Keratinocyte (primary cell): ENCODE results near the gene RNF14. TPM values are rescaled to one million over a fixed set of nuclear protein-coding genes. Genes with fewer than 3 reads are reported as not detected.

Experiments used
- DNase-seq: peaks from one replicate; pipeline ENCODE4 v3.0.0-alpha.2; 2011; ENCODE audit warnings: low read depth, missing footprints, low spot score
- FAIRE-seq: peaks from 2 replicates; lab custom pipeline; 2011; peaks lifted over from hg19 to GRCh38; lab: Jason Lieb, UNC
- H2AFZ ChIP-seq: 2 replicates; pipeline ENCODE4 v1.6.0; 2012; ENCODE audit warnings: low read length, control low read depth, inconsistent platforms; ENCODE audit not compliant: control insufficient read depth
- H3K27ac ChIP-seq: 2 replicates; pipeline ENCODE4 v1.5.1; 2011; ENCODE audit warnings: low read length; ENCODE audit not compliant: control insufficient read depth, insufficient read depth
- H3K27me3 ChIP-seq: 3 replicates; pipeline ENCODE4 v1.6.0; 2011; ENCODE audit warnings: low read length; ENCODE audit not compliant: control insufficient read depth, insufficient read depth; ENCODE audit errors: extremely low read depth
- H3K36me3 ChIP-seq, 2 experiments: 2 replicates in 1 of 2; 3 replicates in 1 of 2; pipeline ENCODE4 v1.5.1; 2011; ENCODE audit warnings: low read length in 2 of 2, mild to moderate bottlenecking in 1 of 2; ENCODE audit not compliant: control insufficient read depth in 2 of 2, insufficient read depth in 2 of 2; ENCODE audit errors: extremely low read depth in 1 of 2
- H3K4me1 ChIP-seq: 3 replicates; pipeline ENCODE4 v1.5.1; 2011; ENCODE audit warnings: low read length; ENCODE audit not compliant: control insufficient read depth, insufficient read depth; ENCODE audit errors: extremely low read depth
- H3K4me2 ChIP-seq: 3 replicates; pipeline ENCODE4 v1.6.0; 2011; ENCODE audit warnings: low read depth, low read length; ENCODE audit not compliant: control insufficient read depth, insufficient read depth; ENCODE audit errors: extremely low read depth
- H3K4me3 ChIP-seq, 3 experiments: fragments of 200-600 bp in 1 of 3; sonication (generic) in 1 of 3; 2 replicates in 2 of 3; 3 replicates in 1 of 3; pipeline ENCODE4 v1.5.1; 2011 to 2016; ENCODE audit warnings: low read length in 3 of 3, mild to moderate bottlenecking in 3 of 3, control low read depth in 2 of 3, inconsistent platforms in 1 of 3, low read depth in 1 of 3, mixed read lengths in 1 of 3, mixed run types in 1 of 3, moderate library complexity in 1 of 3; ENCODE audit not compliant: control insufficient read depth in 2 of 3, insufficient read depth in 2 of 3; ENCODE audit errors: extremely low read depth in 1 of 3
- H3K79me2 ChIP-seq: 2 replicates; pipeline ENCODE4 v1.6.0; 2012; ENCODE audit warnings: low read length; ENCODE audit not compliant: control insufficient read depth, insufficient read depth
- H3K9ac ChIP-seq: 3 replicates; pipeline ENCODE4 v1.6.0; 2011; ENCODE audit warnings: low read length; ENCODE audit not compliant: control insufficient read depth, insufficient read depth; ENCODE audit errors: extremely low read depth
- H3K9me1 ChIP-seq: 3 replicates; pipeline ENCODE4 v1.6.0; 2011; ENCODE audit warnings: low read length; ENCODE audit not compliant: control insufficient read depth, insufficient read depth; ENCODE audit errors: extremely low read depth
- H3K9me3 ChIP-seq: 2 replicates; pipeline ENCODE4 v1.5.1; 2012; ENCODE audit warnings: low read depth, low read length; ENCODE audit not compliant: control insufficient read depth
- H4K20me1 ChIP-seq: 3 replicates; pipeline ENCODE4 v1.6.0; 2011; ENCODE audit warnings: low read length; ENCODE audit not compliant: control insufficient read depth, insufficient read depth; ENCODE audit errors: extremely low read depth
- CTCF ChIP-seq, 3 experiments: IDR thresholded peaks in 1 of 3; conservative IDR thresholded peaks in 1 of 3; optimal IDR thresholded peaks in 1 of 3; 2 replicates in 2 of 3; 3 replicates in 1 of 3; pipeline versions ENCODE3 to v1.5.1; 2011; ENCODE audit warnings: low read length in 3 of 3, mild to moderate bottlenecking in 3 of 3, moderate library complexity in 2 of 3, control low read depth in 1 of 3, inconsistent platforms in 1 of 3; ENCODE audit not compliant: insufficient read depth in 2 of 3; ENCODE audit errors: extremely low read depth in 1 of 3
- EZH2 ChIP-seq: IDR thresholded peaks from one replicate; pipeline ENCODE4 v1.6.1; 2012; ENCODE audit warnings: inconsistent platforms, mild to moderate bottlenecking, low read length, moderate library complexity
- dilution Hi-C: fragments of 300-500 bp; cut with MboI; formaldehyde crosslinking; loops from one replicate; pipeline ENCODE4 v1.7.0; 2020; ENCODE audit warnings: low sequenced_read_pairs; ENCODE audit not compliant: extremely low pct_ligation_motif_present
- polyA plus RNA-seq, 5 experiments: library from polyadenylated mRNA; depleted of rRNA in 3 of 5; stranded (reverse) in 3 of 5; stranded (forward) in 1 of 5; unstranded in 1 of 5; fragments of >200 nt; gene quantifications; 1 replicate in 1 of 5; 2 replicates in 3 of 5; 3 replicates in 1 of 5; pipeline versions ENCODE4 v1.2.1 to v1.2.3, GENCODE V29; 2011 to 2012; ENCODE audit warnings: missing spikeins in 2 of 5, low read depth in 1 of 5, low replicate concordance in 1 of 5

RNF14 gene
- polyA plus RNA-seq, 1 donor (not counting 4 experiments of a cell fraction or from before 2014, with no cell fraction given), result 65.8 TPM

GRCh38 chr5:141978389-141978788 lies 9.5 kb downstream of the RNF14 start:
- dilution Hi-C loops, result no loop called here
- no peaks in the 10 kb centered on the region for H4K20me1 ChIP-seq
- no peak for TF ChIP-seq CTCF (optimal IDR thresholded peaks at IDR 0.05 in 1 of 3, IDR thresholded peaks at IDR 0.05 in 1 of 3, conservative IDR thresholded peaks at IDR 0.05 in 1 of 3; ENCODE audit: extremely low read depth in 1 of 3, insufficient read depth in 2 of 3, low read length in 3 of 3)
- TF ChIP-seq EZH2, result no peak

GRCh38 chr5:141982626-141983025 lies 13.7 kb downstream of the RNF14 start:
- Histone ChIP-seq H3K4me3 (no peak overlapping the region), H3K36me3 (peaks cover 33 to 35% of the 10 kb centered on the region in 2 experiments)
- FAIRE-seq, result no peak

More at GRCh38 chr5:141978389-141978788, 9.5 kb downstream of the RNF14 start:
- FAIRE-seq (no peak), DNase-seq (no peak)
- Histone ChIP-seq H3K4me1 (peaks cover 13% of the 10 kb centered on the region), H3K27ac (no peak overlapping the region), H3K4me3 (no peak overlapping the region), H3K4me2 (no peak overlapping the region), H3K9me1 (peaks cover 2% of the 10 kb centered on the region), H3K36me3 (peaks cover 39 to 40% of the 10 kb centered on the region in 2 experiments), H3K27me3 (no peaks in the 10 kb centered on the region), H3K9me3 (no peaks in the 10 kb centered on the region), H3K9ac (no peak overlapping the region), H2AFZ (no peak overlapping the region), H3K79me2 (peaks cover 9% of the 10 kb centered on the region)

More at GRCh38 chr5:141982626-141983025, 13.7 kb downstream of the RNF14 start:
- Histone ChIP-seq H3K27ac (no peak overlapping the region), H3K4me1 (no peaks in the 10 kb centered on the region), H4K20me1 (no peaks in the 10 kb centered on the region), H3K9ac (no peak overlapping the region), H3K9me1 (peaks cover 2% of the 10 kb centered on the region), H3K27me3 (no peaks in the 10 kb centered on the region), H3K79me2 (peaks cover 4% of the 10 kb centered on the region), H2AFZ (no peak overlapping the region), H3K4me2 (no peak overlapping the region), H3K9me3 (no peaks in the 10 kb centered on the region)
- DNase-seq, result no peak
- dilution Hi-C loops, result no loop called here
- no peak for TF ChIP-seq CTCF (optimal IDR thresholded peaks at IDR 0.05 in 1 of 3, IDR thresholded peaks at IDR 0.05 in 1 of 3, conservative IDR thresholded peaks at IDR 0.05 in 1 of 3; ENCODE audit: extremely low read depth in 1 of 3, insufficient read depth in 2 of 3, low read length in 3 of 3)
- no peak for TF ChIP-seq EZH2
